Coronary artery (tissue), 2 donors: Measurements from ENCODE around the gene MARK3.
A peak's percentile ranks its signal among the peaks of the same experiment; 100 is the strongest.

Experiments
- DNase-seq: peaks from one replicate; pipeline ENCODE4 v3.0.0-alpha.2; 2017; ENCODE audit warnings: low spot score
- H3K27ac ChIP-seq, 2 donors: fragments of 200-600 bp; sonication (generic); one replicate each; pipeline ENCODE4 v1.5.1; 2016 to 2019
- H3K4me3 ChIP-seq: fragments of 200-600 bp; sonication (generic); 2 replicates; pipeline ENCODE4 v1.5.1; 2016; ENCODE audit warnings: mild to moderate bottlenecking, moderate library complexity
- CTCF ChIP-seq: fragments of 200-600 bp; sonication (generic); IDR thresholded peaks from one replicate; pipeline ENCODE4 v1.5.1; 2019; ENCODE audit warnings: antibody characterized with exemption

MARK3 gene

GRCh38 chr14:103395244-103395643 is 10.0 kb downstream of the MARK3 start:
- H3K4me3 ChIP-seq: no peak overlapping the region
- TF ChIP-seq CTCF: no peak
- peak overlapping the region in 1 of 2 donors; percentile 42 for H3K27ac ChIP-seq
- no peak for DNase-seq

- no peak overlapping the region for H3K4me3 ChIP-seq
- TF ChIP-seq CTCF: no peak
- DNase-seq: no peak
- H3K27ac ChIP-seq: no peak overlapping the region
Observed at GRCh38 chr14:103396463-103396862, 11.2 kb downstream of the MARK3 start.

GRCh38 chr14:103398427-103399195 is 13.4 kb downstream of the MARK3 start:
- H3K4me3 ChIP-seq: no peak overlapping the region
- no peak for DNase-seq
- no peak overlapping the region for H3K27ac ChIP-seq
- TF ChIP-seq CTCF: no peak

DNA sequence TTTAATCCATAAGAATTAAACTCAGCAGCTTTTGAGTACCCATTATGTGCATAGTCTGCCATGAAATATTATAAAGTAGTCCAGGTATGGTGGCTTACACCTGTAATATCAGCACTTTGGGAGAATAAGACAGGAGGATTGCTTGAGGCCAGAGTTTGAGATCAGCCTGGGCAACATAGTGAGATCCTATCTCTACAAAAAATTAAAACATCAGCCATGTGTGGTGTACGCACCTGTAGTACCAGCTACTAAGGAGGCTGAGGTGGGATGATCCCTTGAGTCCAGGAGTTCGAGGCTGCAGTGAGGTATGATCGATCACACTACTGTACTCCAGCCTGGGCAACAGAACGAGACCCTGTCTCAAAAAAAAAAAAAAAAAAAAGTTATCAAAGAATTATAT is 15.3 kb downstream of the MARK3 start:
- no peak for DNase-seq
- no peak for TF ChIP-seq CTCF
- Histone ChIP-seq H3K27ac (no peak overlapping the region), H3K4me3 (no peak overlapping the region)

- peak overlapping the region; percentile 5 for H3K4me3 ChIP-seq
- H3K27ac ChIP-seq: no peak overlapping the region
- no peak for DNase-seq
- TF ChIP-seq CTCF: no peak
Observed at GRCh38 chr14:103401223-103402214, 16.3 kb downstream of the MARK3 start.

DNA sequence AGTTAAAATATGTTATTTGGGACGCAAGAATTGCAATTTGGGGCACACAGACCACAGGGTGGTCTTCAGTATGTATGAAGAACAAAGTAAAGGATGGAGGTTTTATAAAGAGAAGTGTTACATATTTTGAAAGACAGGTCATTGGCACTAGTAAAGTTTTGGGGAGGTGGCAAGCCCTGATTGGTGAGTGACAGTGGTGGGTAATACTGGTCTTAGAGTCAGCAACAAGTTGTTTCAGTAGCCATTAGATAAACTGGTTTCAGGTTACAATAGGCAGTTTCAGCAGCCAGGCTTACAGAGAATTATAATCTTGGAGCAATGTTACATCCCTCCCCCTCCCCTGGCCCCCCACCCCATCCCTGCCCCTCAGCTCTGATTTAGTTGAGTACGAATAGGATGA is 17.5 kb downstream of the MARK3 start:
- no peak for TF ChIP-seq CTCF
- Histone ChIP-seq H3K4me3 (no peak overlapping the region), H3K27ac (no peak overlapping the region)
- no peak for DNase-seq
